Activated T-cell treated with anti-CD3 and anti-CD28 coated beads, Interleukin-2, amount 50 U/mL, for 48 hours (primary cell): ENCODE data around the gene ITGA11.

Experiments
- DNase-seq, 2 experiments: peaks; one replicate each; pipeline ENCODE4 v3.0.0-alpha.2; 2020

ITGA11 gene

GRCh38 chr15:68281008-68281407 is 151.0 kb downstream of the ITGA11 start:
- DNase-seq, result no peak

DNA sequence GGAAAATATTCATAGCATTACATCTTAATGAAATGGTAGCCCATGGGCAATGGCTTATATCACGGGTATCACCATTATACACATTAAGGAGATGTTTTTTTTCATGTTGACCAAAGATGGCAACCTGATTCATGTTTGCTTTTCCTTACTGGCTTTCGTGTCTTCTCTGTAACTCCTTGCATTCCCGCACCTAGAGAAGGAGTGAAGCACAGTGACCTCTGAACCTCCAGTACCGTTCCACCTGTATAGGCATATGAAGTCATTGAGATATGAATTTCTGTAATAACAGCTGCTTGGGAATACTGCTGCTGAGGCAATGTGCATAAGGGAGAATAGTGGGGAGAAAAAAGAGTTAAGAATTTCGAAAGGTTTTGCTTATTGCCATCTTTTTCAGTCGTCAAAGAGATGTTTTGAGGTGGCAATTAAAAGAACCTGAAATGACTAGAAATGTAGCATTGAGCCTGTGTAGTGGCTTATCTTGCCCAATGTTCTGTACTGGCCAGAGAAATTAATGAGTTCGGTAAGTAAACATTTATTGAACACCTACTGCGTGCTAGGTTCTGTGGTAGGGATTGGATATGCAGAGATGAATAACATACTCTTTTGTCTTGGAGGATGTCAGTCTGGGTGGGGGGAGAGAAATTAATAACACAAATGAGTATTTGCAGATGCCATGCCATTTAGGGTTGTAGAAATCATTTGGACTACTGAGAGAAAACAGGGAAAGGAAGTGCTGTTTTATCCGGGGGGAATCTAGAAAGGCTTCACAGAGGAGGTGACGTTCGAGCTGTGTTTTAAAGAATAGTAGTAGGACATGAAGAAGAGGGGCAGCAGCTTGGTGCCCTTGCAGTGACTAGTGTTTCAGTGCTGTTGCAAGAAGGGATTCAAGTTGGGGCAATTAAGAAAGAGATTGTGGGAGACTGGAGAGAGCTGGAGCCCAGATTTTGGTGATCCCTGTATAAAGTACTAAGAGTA is 151.9 kb downstream of the ITGA11 start:
- DNase-seq, result no peak

GRCh38 chr15:68278595-68279405 is 153.2 kb downstream of the ITGA11 start:
- no peak for DNase-seq

- peak in 1 of 2 experiments; percentile 81 for DNase-seq
These were observed 153.7 kb downstream of the ITGA11 start for GRCh38 chr15:68278345-68278594.

DNA sequence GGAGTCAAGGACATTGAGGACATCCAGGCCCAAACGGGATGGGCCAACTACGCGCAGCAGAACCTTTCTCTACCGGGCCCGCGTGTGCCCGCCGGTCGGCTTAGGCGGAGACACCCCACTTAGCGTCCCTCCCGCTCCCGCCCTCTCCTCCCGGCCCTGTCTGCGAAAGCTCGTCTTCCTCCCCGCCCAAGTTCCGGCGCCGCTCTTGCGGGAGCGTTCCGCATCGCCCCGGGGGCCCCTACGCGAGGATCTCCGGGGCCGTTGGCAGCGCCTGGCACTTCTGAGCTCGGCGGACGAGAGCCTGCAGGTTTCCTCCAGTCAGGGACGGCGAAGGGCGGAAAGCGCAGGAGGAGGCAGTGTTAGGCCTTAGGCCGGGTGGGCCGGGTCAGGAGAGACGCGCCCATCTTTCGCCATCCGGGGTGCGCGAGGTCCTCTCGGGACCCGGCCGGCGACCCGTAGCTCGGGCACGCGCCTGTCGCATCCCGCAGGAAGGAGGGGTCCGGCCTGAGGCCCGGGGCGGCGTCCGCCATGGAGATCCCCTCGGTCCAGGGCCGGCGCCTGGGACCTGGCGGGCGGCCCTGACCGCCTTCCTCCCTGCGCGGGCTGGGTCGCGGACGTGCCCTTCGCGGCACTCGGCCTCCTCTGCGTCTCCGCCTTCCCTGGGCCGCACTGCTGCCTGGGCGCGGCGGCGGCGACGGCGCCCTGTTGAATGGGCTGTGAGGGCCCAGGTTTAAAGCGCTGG is 154.2 kb downstream of the ITGA11 start, which contains the start of gene FEM1B:
Gene FEM1B, plus strand, starts transcription at position 143 of the 742 bp plus-strand sequence. CDS start 673 bp downstream, outside the sequence.
- peak; percentile 93 for DNase-seq

DNA sequence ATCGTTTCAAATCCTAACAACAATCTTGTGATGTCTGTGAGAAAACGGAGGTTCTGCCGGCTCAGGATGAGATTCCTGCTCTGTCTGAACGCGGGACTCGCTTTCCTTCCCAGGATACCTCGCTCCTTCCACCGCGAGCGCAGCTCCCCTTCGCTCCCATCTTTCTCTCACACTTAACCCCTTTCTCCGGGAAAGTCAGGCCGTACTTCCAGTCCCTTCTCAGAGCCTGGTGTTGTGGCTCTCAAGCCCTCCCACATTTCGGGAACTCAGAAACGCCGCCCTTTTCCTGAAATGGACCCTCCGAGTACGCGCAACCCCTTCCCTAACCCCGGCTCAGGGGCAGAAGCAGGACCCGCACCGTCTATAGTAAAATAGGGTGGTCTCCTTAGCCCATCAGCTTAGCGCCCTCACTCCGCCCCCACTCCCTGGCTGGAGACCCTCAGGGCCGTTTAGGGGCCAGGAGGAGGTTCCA is 154.8 kb downstream of the ITGA11 start:
- DNase-seq, result no peak

- DNase-seq, result no peak
These were observed 155.3 kb downstream of the ITGA11 start for GRCh38 chr15:68276668-68277067.

DNA sequence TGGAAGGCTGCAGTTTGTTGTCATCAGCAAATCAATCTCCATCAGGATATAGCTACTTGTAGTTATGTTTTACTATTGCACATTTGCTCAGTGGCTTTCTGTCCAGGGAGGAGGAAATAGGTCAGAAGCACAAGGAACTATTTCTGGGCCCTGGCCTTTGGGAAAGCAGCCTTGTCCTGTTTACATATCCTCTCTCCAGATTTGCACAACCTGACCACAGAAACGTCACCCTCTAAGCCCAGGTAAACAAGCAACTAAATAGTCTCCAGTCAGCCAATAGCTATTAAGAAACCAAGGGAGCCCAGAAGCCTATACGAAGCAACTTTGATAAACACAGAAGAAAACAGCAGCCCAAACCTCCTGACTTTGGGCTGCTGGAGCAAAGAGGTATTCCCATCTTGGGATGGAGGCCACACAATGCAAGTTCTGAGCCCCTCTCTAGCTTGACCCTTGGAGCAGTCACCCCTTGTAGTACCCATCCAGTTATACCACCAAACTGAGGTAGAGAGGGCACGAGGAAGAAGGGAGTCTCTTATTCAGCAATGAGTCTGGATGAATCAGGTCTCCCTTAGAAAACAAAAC is 156.7 kb downstream of the ITGA11 start:
- no peak for DNase-seq

GRCh38 chr15:68274201-68274848 is 157.6 kb downstream of the ITGA11 start:
- no peak for DNase-seq

DNA sequence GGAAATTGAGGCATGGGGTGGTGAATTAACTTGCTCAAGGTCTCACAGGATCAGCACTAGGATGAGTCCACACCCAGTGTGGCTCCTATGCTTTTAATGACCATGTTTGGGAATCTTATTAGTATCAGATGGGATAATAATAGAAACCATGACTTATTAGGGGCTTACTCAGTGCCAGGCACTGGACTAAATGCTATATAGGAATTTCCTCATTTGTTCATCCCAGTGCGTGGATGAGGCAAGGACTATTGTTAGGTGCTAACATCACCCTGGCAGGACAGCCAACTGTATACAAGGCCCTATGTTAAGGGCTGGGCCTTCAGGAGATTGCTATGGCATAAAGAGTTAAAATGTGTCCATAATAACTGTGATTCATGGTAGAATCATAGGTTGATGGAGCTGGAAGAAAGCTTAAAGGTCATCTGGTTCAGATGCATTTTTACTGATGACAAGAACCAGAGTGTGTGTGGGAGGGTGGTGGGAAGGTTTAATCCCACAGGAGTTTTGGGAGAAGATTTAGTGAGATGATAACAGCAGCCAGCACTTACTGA is 159.2 kb downstream of the ITGA11 start:
- no peak for DNase-seq

DNA sequence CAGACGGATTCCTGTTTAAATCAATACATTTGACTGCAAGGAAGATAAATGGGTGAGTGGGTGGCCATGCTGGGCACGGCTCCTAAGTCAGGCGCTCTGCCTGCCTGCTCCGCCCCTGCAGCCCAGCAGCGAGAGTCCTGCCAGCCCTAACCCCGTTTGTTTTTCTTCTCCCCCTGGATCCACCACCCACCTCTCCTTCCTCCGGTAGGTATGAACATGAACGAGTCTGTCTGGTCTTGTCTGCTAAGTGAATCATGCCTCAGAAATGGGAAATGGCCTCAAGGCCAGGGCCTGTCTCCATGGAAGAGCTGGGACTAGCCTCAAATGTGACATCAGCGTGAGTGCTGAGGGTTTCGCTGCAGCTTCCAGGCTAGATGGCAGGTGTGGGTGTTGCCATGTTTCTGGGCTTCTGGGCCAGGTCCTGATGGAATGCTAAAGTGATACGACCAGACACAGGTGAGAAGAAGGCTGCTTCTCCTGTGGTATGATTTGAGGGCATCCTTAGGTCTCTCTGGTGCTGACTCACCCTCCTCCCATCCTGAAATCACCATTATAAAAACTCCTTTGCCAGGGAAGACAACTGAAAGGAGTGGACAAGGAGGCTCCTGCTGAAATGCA is 160.0 kb downstream of the ITGA11 start:
- DNase-seq, result no peak

- DNase-seq, result no peak
These were observed 163.6 kb downstream of the ITGA11 start for GRCh38 chr15:68268405-68268804.

GRCh38 chr15:68265674-68266073 is 166.3 kb downstream of the ITGA11 start:
- DNase-seq, result no peak

DNA sequence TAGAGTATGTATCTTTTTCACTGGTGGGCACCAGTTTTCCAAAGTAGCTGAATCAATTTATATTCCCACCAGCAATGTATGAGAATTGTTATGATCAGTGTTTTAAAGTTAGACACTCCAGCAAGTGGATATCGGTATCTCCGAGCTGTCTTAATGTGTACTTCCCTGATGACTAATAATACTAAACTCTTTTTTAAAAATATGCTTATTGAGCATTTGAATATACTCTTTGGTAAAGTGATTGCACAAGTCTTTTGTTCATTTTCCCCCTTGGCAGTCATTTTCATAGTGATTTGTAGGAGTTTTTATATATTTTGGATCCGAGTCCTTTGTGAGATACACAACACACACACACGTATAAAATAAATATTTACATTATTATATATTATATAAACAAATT is 166.9 kb downstream of the ITGA11 start:
- no peak for DNase-seq

GRCh38 chr15:68264282-68264681 is 167.7 kb downstream of the ITGA11 start:
- no peak for DNase-seq

GRCh38 chr15:68262514-68263356 is 169.2 kb downstream of the ITGA11 start:
- DNase-seq, result no peak

- DNase-seq, result no peak
These were observed 170.0 kb downstream of the ITGA11 start for GRCh38 chr15:68261980-68262379.

DNA sequence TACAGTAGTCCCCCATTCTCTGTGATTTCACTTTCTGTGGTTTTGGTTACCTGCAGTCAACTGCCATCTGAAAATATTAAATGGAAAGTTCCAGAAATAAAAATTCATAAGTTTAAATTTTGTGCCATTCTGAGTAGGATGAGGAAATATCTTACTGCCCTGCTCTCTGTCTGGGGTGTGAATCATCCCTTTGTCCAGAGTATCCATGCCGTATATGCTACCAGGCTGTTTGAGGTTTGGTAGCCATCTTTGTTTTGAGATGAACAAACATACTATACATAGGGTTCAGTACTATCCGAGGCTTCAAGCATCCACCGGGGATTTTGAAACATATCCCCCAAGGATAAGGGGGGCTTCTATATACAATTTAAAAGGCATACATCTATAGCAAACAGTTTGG is 170.7 kb downstream of the ITGA11 start:
- no peak for DNase-seq

DNA sequence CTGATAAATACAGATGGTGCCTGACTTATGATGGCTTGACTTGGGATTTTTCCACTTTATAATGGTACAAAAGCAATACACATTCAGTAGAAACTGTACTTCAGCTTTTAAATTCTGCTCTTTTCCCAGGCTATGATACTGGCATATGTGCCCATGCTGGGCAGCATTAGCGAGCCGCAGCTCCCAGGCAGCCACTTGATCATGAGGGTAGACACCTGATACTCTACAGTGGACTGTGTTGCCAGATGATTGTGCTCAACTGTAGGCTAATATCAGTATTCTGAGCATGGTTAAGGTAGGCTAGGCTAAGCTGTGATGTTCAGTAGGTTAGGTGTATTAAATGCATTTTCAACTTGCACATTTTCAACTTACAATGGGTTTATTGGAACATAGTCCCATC is 172.1 kb downstream of the ITGA11 start:
- DNase-seq, result no peak

DNA sequence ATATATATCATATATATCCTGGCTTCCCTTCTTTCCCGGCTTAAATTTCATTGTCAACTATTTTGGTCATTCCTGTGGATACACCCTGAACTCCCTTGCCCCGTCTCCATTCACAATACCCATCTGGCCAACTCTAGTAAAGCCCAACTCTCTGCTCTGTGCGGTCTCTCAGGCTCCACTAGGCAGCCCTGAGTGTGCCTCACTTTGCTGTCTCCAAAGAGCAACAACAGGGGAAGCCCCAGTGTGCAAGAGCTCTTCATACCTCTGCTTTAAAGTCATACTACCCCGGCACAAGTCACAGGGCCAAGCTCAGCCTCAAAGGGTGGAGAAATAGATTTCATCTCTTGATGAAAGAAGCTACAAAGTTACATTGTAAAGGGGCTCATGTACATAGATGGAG is 173.3 kb downstream of the ITGA11 start:
- peak in 1 of 2 experiments; percentile 31 for DNase-seq
